Measurements from ENCODE around the gene PBX1.

PBX1 gene

DNA sequence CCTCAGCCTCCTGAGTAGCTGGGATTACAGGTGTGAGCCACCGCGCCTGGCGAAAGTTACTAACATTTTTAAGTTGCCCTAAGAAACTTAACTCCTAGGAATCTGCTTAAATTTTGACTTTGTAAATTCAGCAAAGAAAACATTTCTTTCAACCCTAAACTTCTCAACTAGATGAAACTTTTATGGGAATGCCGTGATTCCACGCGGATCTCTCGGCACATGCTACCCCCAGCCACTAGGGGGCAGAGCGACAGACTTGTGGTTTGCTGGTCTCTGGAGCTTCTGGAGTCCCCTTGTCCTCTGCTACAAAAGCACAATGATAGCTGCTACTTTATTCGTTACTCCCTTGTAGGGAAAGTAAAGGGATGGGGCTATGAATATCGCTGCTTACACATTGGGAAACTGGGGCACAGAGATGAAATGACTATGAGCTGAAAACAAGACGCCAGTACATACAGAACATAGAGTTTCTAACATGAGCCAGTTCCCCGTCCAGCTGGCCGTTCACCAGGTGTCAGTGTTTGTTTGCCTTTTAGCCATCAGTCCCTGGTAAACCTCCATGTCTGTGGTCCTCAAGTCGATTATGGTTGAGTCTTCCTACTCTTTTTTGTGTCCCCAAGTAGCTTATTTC, 114.7 kb downstream of the PBX1 start:
- Histone ChIP-seq H3K27ac (ENCODE audit: low read length) (no peak overlapping the region), H3K9me3 (ENCODE audit: control insufficient read depth in 1 of 2, low read length in 2 of 2) (no peaks in the 10 kb centered on the region), H3K4me1 (ENCODE audit: control insufficient read depth in 1 of 2, insufficient read depth in 2 of 2, low read length in 2 of 2) (peaks cover 12 to 56% of the 10 kb centered on the region in 2 donors), H3K27me3 (ENCODE audit: low read depth, low read length) (no peaks in the 10 kb centered on the region), H3K4me3 (ENCODE audit: low read depth in 1 of 2, low read length in 2 of 2) (no peak overlapping the region), H3K36me3 (ENCODE audit: control insufficient read depth in 1 of 2, insufficient read depth in 2 of 2, low read length in 2 of 2) (no peaks in the 10 kb centered on the region)

DNA sequence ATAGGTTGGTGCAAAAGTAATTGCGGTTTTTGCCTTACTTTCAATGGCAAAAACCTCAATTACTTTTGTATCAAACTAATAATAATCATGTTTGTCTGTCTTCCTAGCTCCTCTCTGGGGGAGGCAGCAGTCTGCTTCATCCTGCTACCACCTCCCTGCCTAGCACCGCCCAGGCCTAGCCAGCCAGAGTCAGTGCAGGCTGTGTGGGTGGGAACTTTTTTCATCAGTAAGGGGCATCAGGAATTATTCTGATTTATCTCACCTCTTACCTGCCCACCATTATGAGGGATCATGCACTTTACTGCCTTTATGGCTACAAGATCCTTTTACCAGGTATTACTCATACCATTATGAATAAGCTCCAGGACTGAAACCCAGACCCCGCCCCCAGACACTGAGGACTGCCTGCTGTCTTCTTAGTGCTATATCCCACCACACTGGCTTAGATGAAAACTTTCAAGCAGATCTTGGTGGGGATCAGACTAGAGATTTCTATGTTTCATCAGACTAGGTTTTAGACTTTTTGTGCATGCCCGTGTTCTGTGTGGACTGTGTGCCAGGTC, 116.4 kb downstream of the PBX1 start:
- H3K27ac ChIP-seq (ENCODE audit: low read length), result no peak overlapping the region

DNA sequence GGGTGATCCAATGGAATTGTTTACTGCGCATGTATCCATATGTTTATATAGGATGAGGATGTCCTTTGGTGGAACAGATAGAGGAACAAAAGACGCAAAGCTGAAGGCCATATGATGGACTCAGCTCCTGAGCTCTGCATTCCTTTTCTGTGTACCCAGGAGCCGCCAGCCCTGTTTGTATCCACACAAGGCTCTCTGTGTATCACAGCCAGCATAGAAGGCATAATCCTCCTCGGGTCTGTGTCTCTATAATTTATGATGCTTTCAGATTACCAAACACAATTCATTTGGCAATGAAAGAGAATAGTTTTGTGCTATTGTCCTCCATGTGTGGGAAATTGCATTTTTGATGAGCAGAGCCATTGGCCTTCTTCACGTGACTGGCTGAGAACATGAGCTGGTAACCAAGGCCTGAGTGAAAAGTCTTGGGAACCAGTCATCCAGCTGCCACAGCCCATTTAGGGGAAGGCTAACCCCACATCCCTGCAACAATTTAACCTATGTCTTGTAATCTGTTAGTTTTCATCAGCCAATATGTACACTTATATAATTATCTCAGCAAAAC, 119.2 kb downstream of the PBX1 start:
- Histone ChIP-seq H3K4me3 (ENCODE audit: low read depth in 1 of 2, low read length in 2 of 2) (no peak overlapping the region), H3K36me3 (ENCODE audit: control insufficient read depth in 1 of 2, insufficient read depth in 2 of 2, low read length in 2 of 2) (peaks cover 0 to 4% of the 10 kb centered on the region in 2 donors), H3K27me3 (ENCODE audit: low read depth, low read length) (no peaks in the 10 kb centered on the region), H3K4me1 (ENCODE audit: control insufficient read depth in 1 of 2, insufficient read depth in 2 of 2, low read length in 2 of 2) (peaks cover 0 to 18% of the 10 kb centered on the region in 2 donors), H3K27ac (ENCODE audit: low read length) (no peak overlapping the region), H3K9me3 (ENCODE audit: control insufficient read depth in 1 of 2, low read length in 2 of 2) (no peaks in the 10 kb centered on the region)

More for the DNA sequence above, 116.4 kb downstream of the PBX1 start:
- Histone ChIP-seq H3K4me3 (ENCODE audit: low read depth in 1 of 2, low read length in 2 of 2) (no peak overlapping the region), H3K4me1 (ENCODE audit: control insufficient read depth in 1 of 2, insufficient read depth in 2 of 2, low read length in 2 of 2) (peaks cover 11 to 43% of the 10 kb centered on the region in 2 donors), H3K36me3 (ENCODE audit: control insufficient read depth in 1 of 2, insufficient read depth in 2 of 2, low read length in 2 of 2) (peaks cover 0 to 4% of the 10 kb centered on the region in 2 donors), H3K27me3 (ENCODE audit: low read depth, low read length) (no peaks in the 10 kb centered on the region), H3K9me3 (ENCODE audit: control insufficient read depth in 1 of 2, low read length in 2 of 2) (no peaks in the 10 kb centered on the region)

DNA sequence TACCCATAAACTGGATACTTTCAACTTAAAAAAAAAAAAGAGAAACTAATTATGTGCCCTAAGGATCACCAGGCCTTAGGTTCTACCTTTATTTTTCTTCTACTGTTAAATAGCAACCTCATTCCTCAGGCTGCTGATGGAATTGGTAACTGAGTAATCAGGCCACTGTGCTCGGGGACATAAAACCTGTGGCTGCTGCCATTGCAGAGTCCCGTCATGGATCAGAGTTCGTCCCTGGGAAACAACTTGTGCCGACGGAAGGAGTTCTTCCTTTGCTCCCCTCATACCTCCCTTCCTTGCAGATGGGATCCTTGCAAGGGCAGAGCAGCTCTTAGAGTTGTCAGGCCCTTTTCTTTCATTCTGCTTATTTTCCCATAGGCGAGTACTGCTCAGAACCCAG, 123.6 kb downstream of the PBX1 start:
- Histone ChIP-seq H3K27ac (ENCODE audit: low read length) (no peak overlapping the region), H3K4me3 (ENCODE audit: low read depth in 1 of 2, low read length in 2 of 2) (no peak overlapping the region)

DNA sequence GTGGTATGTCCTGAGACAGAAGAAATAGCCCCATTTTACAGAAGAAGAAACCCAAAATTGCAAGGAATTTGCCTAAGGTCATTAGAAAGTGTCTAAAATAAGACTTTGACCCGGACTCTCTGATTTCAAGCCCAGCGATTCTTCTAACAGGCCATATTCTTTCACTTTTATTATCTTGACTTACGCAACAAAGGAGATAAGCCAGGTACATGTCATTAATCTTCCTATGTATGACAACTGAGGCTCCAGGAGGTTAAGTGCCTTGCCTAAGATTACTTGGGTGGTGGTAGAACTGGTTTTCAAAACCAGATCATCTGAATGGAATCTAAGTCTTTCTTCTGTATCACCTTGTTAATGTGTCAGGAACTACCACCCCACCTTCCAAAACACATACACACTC, 124.3 kb downstream of the PBX1 start:
- Histone ChIP-seq H3K27ac (ENCODE audit: low read length) (no peak overlapping the region), H3K4me3 (ENCODE audit: low read depth in 1 of 2, low read length in 2 of 2) (no peak overlapping the region), H3K9me3 (ENCODE audit: control insufficient read depth in 1 of 2, low read length in 2 of 2) (no peaks in the 10 kb centered on the region), H3K4me1 (ENCODE audit: control insufficient read depth in 1 of 2, insufficient read depth in 2 of 2, low read length in 2 of 2) (peaks cover 0 to 11% of the 10 kb centered on the region in 2 donors), H3K36me3 (ENCODE audit: control insufficient read depth in 1 of 2, insufficient read depth in 2 of 2, low read length in 2 of 2) (peaks cover 0 to 4% of the 10 kb centered on the region in 2 donors), H3K27me3 (ENCODE audit: low read depth, low read length) (no peaks in the 10 kb centered on the region)

More for the DNA sequence above, 123.6 kb downstream of the PBX1 start:
- H3K36me3 ChIP-seq (ENCODE audit: control insufficient read depth in 1 of 2, insufficient read depth in 2 of 2, low read length in 2 of 2), result peaks cover 0 to 4% of the 10 kb centered on the region in 2 donors
- no peaks in the 10 kb centered on the region for H3K27me3 ChIP-seq (ENCODE audit: low read depth, low read length)
- H3K9me3 ChIP-seq (ENCODE audit: control insufficient read depth in 1 of 2, low read length in 2 of 2), result no peaks in the 10 kb centered on the region
- H3K4me1 ChIP-seq (ENCODE audit: control insufficient read depth in 1 of 2, insufficient read depth in 2 of 2, low read length in 2 of 2), result peaks cover 0 to 14% of the 10 kb centered on the region in 2 donors

DNA sequence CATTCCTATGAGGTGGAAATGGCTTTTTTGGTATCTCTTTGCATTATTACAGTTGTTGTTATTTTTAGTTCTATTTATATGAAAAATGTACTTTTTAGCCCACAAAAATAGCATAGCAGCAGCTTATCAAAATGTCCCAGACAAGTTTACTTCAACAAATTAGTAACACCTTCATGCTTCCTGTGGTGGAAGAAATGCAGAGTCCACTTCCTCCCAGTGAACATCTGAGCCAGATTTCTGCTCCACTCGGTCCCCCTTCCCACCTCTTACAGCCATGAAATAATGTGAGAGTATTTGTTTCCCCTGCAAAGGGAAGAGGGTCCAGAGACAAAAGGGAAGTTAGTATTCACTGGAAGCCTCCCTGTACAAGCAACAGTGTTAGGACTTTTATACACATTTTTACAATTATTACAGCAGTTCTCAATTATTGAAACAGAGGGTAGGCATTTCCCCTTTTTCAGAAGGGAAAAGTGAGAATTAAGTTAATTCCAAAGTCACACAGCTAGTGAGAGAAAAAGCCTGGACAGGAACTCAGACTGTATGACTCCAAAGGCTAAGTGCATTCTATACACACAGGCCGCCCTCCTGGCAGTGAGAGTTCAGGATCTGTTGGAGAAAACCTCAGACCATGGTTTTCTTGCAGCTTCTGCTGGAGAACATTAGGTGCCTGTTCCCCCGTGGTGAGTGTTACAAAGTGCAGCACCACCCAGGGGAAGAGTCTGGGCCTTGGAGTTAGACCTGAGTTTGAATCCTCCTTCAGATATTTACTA, 126.5 kb downstream of the PBX1 start:
- Histone ChIP-seq H3K4me3 (ENCODE audit: low read depth in 1 of 2, low read length in 2 of 2) (no peak overlapping the region), H3K27me3 (ENCODE audit: low read depth, low read length) (no peaks in the 10 kb centered on the region), H3K36me3 (ENCODE audit: control insufficient read depth in 1 of 2, insufficient read depth in 2 of 2, low read length in 2 of 2) (no peaks in the 10 kb centered on the region), H3K4me1 (ENCODE audit: control insufficient read depth in 1 of 2, insufficient read depth in 2 of 2, low read length in 2 of 2) (peaks cover 0 to 13% of the 10 kb centered on the region in 2 donors), H3K9me3 (ENCODE audit: control insufficient read depth in 1 of 2, low read length in 2 of 2) (no peaks in the 10 kb centered on the region), H3K27ac (ENCODE audit: low read length) (no peak overlapping the region)

DNA sequence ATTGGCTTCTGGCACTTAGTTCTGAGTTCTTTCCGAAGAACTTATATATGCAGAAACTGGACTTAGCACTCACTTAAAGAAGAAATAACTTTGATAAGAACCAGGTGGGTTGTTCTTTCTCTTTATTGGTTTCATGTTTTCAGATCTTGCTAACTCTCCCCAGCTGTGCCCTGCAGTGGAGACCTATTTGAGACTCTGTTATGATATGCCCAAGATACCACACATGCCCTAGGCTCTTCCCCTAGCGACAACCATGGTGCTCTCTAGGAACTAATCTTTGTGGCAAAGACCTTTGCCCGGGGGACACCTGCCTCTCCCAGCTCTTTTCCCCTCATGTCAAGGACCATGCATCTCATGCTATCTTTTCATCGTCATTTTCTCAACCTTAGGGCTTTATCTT, 128.8 kb downstream of the PBX1 start:
- H3K27me3 ChIP-seq (ENCODE audit: low read depth, low read length), result no peaks in the 10 kb centered on the region
- no peaks in the 10 kb centered on the region for H3K9me3 ChIP-seq (ENCODE audit: control insufficient read depth in 1 of 2, low read length in 2 of 2)
- H3K36me3 ChIP-seq (ENCODE audit: control insufficient read depth in 1 of 2, insufficient read depth in 2 of 2, low read length in 2 of 2), result no peaks in the 10 kb centered on the region
- H3K27ac ChIP-seq (ENCODE audit: low read length), result no peak overlapping the region
- peaks cover 0 to 13% of the 10 kb centered on the region in 2 donors for H3K4me1 ChIP-seq (ENCODE audit: control insufficient read depth in 1 of 2, insufficient read depth in 2 of 2, low read length in 2 of 2)
- no peak overlapping the region for H3K4me3 ChIP-seq (ENCODE audit: low read depth in 1 of 2, low read length in 2 of 2)

DNA sequence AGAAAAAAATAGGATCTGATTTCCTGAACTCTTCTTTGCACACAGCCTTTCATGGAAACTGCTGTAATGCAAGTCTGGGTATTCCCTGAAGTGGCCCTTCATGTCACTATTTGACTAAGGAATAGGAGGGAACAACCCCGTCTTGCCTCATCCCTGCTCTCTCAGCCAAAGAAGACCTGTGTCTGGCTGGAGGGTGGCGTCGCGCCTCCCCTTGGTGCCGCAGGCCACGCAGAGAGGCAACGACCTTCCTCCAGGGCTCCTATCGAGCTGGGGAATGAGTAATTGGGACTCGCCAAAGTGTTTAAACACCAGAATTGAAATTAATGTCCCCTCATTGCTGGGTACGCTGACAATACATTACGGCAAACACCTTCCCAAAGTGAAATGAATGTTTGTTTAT, 129.8 kb downstream of the PBX1 start:
- Histone ChIP-seq H3K4me3 (ENCODE audit: low read depth in 1 of 2, low read length in 2 of 2) (no peak overlapping the region), H3K27me3 (ENCODE audit: low read depth, low read length) (no peaks in the 10 kb centered on the region), H3K9me3 (ENCODE audit: control insufficient read depth in 1 of 2, low read length in 2 of 2) (no peaks in the 10 kb centered on the region), H3K4me1 (ENCODE audit: control insufficient read depth in 1 of 2, insufficient read depth in 2 of 2, low read length in 2 of 2) (peaks cover 0 to 13% of the 10 kb centered on the region in 2 donors), H3K36me3 (ENCODE audit: control insufficient read depth in 1 of 2, insufficient read depth in 2 of 2, low read length in 2 of 2) (no peaks in the 10 kb centered on the region), H3K27ac (ENCODE audit: low read length) (no peak overlapping the region)

DNA sequence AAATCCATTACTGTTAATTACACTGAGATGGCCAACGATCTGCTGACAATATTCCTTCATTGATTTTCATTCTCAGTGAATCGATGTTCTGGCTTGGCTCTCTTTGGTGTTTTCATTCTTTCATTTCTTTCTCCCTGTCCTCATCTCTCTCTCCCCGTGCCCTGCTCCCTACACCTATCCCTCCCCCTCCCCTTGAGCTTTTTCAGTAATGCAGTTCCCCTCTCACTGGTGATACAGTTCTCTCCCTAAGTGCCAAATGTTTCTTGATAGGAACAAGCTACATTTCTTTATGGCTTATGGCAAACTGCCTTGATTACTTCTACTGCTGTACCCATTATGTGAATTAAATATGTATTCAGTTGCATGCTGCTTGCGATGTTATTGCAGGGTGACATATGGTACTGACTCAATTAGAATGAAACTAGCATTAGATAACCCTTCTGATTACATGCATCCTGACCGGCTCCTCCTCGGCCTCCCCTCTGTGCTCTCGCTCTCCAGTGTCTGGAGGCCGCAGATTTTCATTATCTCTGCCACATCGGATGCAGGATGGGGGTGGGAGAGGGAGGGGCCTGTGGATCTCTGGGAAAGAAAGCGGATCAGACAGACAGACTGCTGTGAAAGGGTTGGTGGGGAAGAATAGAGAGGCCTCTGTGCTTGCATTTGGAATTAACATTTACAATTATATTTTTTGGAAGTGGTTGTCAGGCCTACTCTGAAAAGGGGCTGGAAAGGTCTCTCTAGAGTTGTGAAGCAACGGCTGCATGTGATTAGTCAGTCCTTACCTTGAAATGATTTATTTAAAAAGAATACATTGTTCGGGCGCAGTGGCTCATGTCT, 130.9 kb downstream of the PBX1 start:
- Histone ChIP-seq H3K27ac (ENCODE audit: low read length) (no peak overlapping the region), H3K4me3 (ENCODE audit: low read depth in 1 of 2, low read length in 2 of 2) (no peak overlapping the region), H3K4me1 (ENCODE audit: control insufficient read depth in 1 of 2, insufficient read depth in 2 of 2, low read length in 2 of 2) (peaks cover 0 to 10% of the 10 kb centered on the region in 2 donors), H3K27me3 (ENCODE audit: low read depth, low read length) (no peaks in the 10 kb centered on the region), H3K36me3 (ENCODE audit: control insufficient read depth in 1 of 2, insufficient read depth in 2 of 2, low read length in 2 of 2) (peaks cover 0 to 3% of the 10 kb centered on the region in 2 donors), H3K9me3 (ENCODE audit: control insufficient read depth in 1 of 2, low read length in 2 of 2) (no peaks in the 10 kb centered on the region)

DNA sequence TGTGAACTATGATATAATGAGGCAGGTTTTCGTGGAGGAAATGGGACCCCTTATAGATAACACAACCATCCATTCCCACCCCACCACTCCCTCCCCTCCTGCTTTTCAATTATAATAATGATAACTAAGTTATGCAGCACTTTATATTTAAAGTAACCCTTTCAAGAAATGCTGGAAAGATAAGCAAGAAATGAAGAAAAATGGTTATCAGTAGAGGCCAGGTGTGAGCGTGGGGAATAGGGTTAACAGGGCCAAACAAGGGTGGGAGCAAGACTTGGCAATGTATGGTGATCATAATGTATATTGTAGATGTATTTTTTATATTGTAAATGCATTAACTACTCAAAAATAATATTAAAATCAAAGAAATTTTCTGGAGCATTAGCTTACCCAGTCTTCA, 133.4 kb downstream of the PBX1 start:
- Histone ChIP-seq H3K4me3 (ENCODE audit: low read depth in 1 of 2, low read length in 2 of 2) (no peak overlapping the region), H3K27me3 (ENCODE audit: low read depth, low read length) (no peaks in the 10 kb centered on the region), H3K36me3 (ENCODE audit: control insufficient read depth in 1 of 2, insufficient read depth in 2 of 2, low read length in 2 of 2) (peaks cover 0 to 6% of the 10 kb centered on the region in 2 donors), H3K4me1 (ENCODE audit: control insufficient read depth in 1 of 2, insufficient read depth in 2 of 2, low read length in 2 of 2) (peaks cover 0 to 4% of the 10 kb centered on the region in 2 donors), H3K9me3 (ENCODE audit: control insufficient read depth in 1 of 2, low read length in 2 of 2) (no peaks in the 10 kb centered on the region), H3K27ac (ENCODE audit: low read length) (no peak overlapping the region)
